ENCODE data around the gene DNAI1. TPM values are rescaled to one million over a fixed set of nuclear protein-coding genes. Genes with fewer than 3 reads are reported as not detected.

The DNAI1 gene
- total RNA-seq, 1 experiment from 2014 or later, result 1.1 TPM

GRCh38 chr9:34443533-34443932 is 15.1 kb upstream of the DNAI1 start:
- no TSS peak for BruUV-seq (replicated peaks)
- Histone ChIP-seq H3K9ac (ENCODE audit: low read length) (no peak overlapping the region), H3K4me1 (ENCODE audit: control insufficient read depth in 1 of 2, insufficient read depth in 2 of 2, low read length in 2 of 2) (no peaks in the 10 kb centered on the region; a peak in 1 of 4 replicates), H3K4me2 (ENCODE audit: low read length) (no peak overlapping the region), H3K4me3 (replicated peaks in 1 of 2; ENCODE audit: low read depth in 1 of 2, low read length in 2 of 2) (no peak overlapping the region), H3K9me2 (ENCODE audit: insufficient read depth) (no peaks in the 10 kb centered on the region), H3K27me3 (ENCODE audit: insufficient read depth, low read length) (no peaks in the 10 kb centered on the region), H3K79me2 (ENCODE audit: insufficient read depth, low read length) (no peaks in the 10 kb centered on the region; the same call in 1 of the 2 replicates), H3K27ac (ENCODE audit: low read depth, low read length) (no peak overlapping the region), H3K36me3 (ENCODE audit: control insufficient read depth in 1 of 2, insufficient read depth in 2 of 2, low read length in 2 of 2) (no peaks in the 10 kb centered on the region), H4K20me1 (ENCODE audit: insufficient read depth) (no peaks in the 10 kb centered on the region), H3K9me3 (ENCODE audit: control insufficient read depth in 1 of 2, insufficient read depth in 1 of 2, low read depth in 1 of 2, low read length in 2 of 2) (no peaks in the 10 kb centered on the region), H2AFZ (ENCODE audit: low read depth, low read length, poor library complexity, severe bottlenecking) (no peak overlapping the region)
- POLR2A ChIA-PET, result no interaction called here
- ATAC-seq, result no peak
- CTCF ChIA-PET, result interaction anchor here (1.7 kb wide), 1 partner anchor 11 kb away, joined by 5 read pairs; no protein-coding TSS in a partner anchor
- intact Hi-C loops (cut with micrococcal nuclease), result no loop called here
- RAD21 ChIA-PET (ENCODE audit: low non-redundant PET in 1 of 2, low total read pairs in 2 of 2, uncharacterized antibody in 2 of 2, unreplicated experiment in 2 of 2), result no interaction called here
- no peak for TF ChIP-seq TCF7L2 (IDR thresholded peaks at IDR 0.05; ENCODE audit: borderline replicate concordance, extremely low read depth, insufficient read depth, insufficient read length)
- no peak for TF ChIP-seq EZH2phosphoT487 (IDR thresholded peaks at IDR 0.05; ENCODE audit: borderline replicate concordance)
- no peak for TF ChIP-seq EGR1 (IDR thresholded peaks at IDR 0.05; ENCODE audit: low read depth)
- no peak for TF ChIP-seq MAX (IDR thresholded peaks at IDR 0.05)
- no peak for DNase-seq (ENCODE audit: low read depth, low spot score)

GRCh38 chr9:34443976-34444375 is 14.6 kb upstream of the DNAI1 start:
- intact Hi-C loops (cut with micrococcal nuclease), result no loop called here
- Histone ChIP-seq H2AFZ (ENCODE audit: low read depth, low read length, poor library complexity, severe bottlenecking) (no peak overlapping the region), H3K9me3 (ENCODE audit: control insufficient read depth in 1 of 2, insufficient read depth in 1 of 2, low read depth in 1 of 2, low read length in 2 of 2) (no peaks in the 10 kb centered on the region), H3K79me2 (ENCODE audit: insufficient read depth, low read length) (no peaks in the 10 kb centered on the region; the same call in 1 of the 2 replicates), H3K36me3 (ENCODE audit: control insufficient read depth in 1 of 2, insufficient read depth in 2 of 2, low read length in 2 of 2) (no peaks in the 10 kb centered on the region), H3K27ac (ENCODE audit: low read depth, low read length) (no peak overlapping the region), H3K4me3 (replicated peaks in 1 of 2; ENCODE audit: low read depth in 1 of 2, low read length in 2 of 2) (no peak overlapping the region), H3K9ac (ENCODE audit: low read length) (no peak overlapping the region), H3K9me2 (ENCODE audit: insufficient read depth) (no peaks in the 10 kb centered on the region), H3K4me1 (ENCODE audit: control insufficient read depth in 1 of 2, insufficient read depth in 2 of 2, low read length in 2 of 2) (no peaks in the 10 kb centered on the region; a peak in 1 of 4 replicates), H4K20me1 (ENCODE audit: insufficient read depth) (no peaks in the 10 kb centered on the region), H3K4me2 (ENCODE audit: low read length) (no peak overlapping the region), H3K27me3 (ENCODE audit: insufficient read depth, low read length) (no peaks in the 10 kb centered on the region)
- DNase-seq (ENCODE audit: low read depth, low spot score) (no peak), ATAC-seq (no peak)
- ChIA-PET RAD21 (ENCODE audit: low non-redundant PET in 1 of 2, low total read pairs in 2 of 2, uncharacterized antibody in 2 of 2, unreplicated experiment in 2 of 2) (no interaction called here), POLR2A (interaction anchor here (1.5 kb wide), 1 partner anchor 14 kb away, joined by 3 read pairs; the partner anchor contains the start of genes DNAI1 and FAM219A), CTCF (interaction anchor here (1.7 to 2.2 kb wide), 2 partner anchors 11 to 40 kb away, joined by 5 to 8 read pairs; no protein-coding TSS in a partner anchor)
- no peak for TF ChIP-seq FOSL1 (IDR thresholded peaks at IDR 0.05; ENCODE audit: low read depth)
- TF ChIP-seq POLR2A (IDR thresholded peaks at IDR 0.05; ENCODE audit: borderline replicate concordance, extremely low read depth, insufficient read depth, insufficient read length), result no peak
- no peak for TF ChIP-seq RAD21 (IDR thresholded peaks at IDR 0.05; ENCODE audit: low read depth)
- TF ChIP-seq EGR1 (IDR thresholded peaks at IDR 0.05; ENCODE audit: low read depth), result no peak
- no peak for TF ChIP-seq SP1 (IDR thresholded peaks at IDR 0.05; ENCODE audit: low read depth)
- no TSS peak for BruUV-seq (replicated peaks)
